ENCODE measurements around the gene PDIA4.
A peak's percentile ranks its signal among the peaks of the same experiment; 100 is the strongest.

Gene PDIA4

GRCh38 chr7:149002604-149003003 lies 25.7 kb downstream of the PDIA4 start:
- Histone ChIP-seq H3K9ac (ENCODE audit: low read depth, low read length) (no peak overlapping the region), H3K36me3 (ENCODE audit: insufficient read depth, low read length) (peaks cover 61% of the 10 kb centered on the region), H3K9me3 (ENCODE audit: insufficient read depth, low read depth, low read length) (no peaks in the 10 kb centered on the region), H3K4me1 (ENCODE audit: insufficient read depth, low read length) (no peaks in the 10 kb centered on the region), H3K27ac (ENCODE audit: low read depth, low read length) (no peak overlapping the region), H3K4me3 (ENCODE audit: low read length) (no peak overlapping the region), H3K27me3 (ENCODE audit: insufficient read depth, low read length) (no peaks in the 10 kb centered on the region)
- WGBS = 97% methylated on average over 13 of the region's 13 CpGs

DNA sequence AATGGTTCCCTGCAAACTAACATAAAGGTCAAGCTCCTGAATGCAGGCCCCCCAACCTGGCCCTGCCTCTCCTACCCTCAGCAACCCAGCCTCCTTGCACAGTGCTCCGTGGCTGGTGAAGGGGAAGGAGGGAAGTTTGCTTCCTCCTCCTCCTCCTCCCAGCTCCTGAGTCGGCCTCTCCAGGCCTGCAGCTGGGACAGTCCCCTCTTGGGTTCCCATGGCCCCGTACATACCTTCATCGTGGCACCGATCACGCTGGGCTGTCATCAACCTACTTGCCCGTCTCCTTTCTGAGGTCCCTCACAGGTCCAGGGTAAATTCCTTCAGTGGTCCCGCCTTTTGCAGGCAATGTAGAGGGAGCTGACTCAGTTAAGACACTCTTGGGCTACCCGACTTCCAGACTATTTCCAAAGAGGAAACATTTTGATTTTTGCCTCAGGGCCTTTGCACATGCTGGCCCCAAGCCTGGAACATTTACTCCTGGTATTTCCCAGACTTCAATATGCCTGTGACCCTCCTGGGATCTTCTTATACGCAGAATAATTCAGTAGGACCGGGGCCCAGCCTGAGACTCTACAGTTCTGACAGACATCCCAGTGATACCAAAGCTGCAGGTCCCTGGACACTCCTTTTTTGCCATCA lies 26.8 kb downstream of the PDIA4 start:
- H3K27me3 ChIP-seq (ENCODE audit: insufficient read depth, low read length) = no peaks in the 10 kb centered on the region
- WGBS = 92% methylated on average over 10 of the region's 11 CpGs
- H3K36me3 ChIP-seq (ENCODE audit: insufficient read depth, low read length) = peaks cover 51% of the 10 kb centered on the region
- H3K27ac ChIP-seq (ENCODE audit: low read depth, low read length) = no peak overlapping the region
- H3K9ac ChIP-seq (ENCODE audit: low read depth, low read length) = no peak overlapping the region
- no peaks in the 10 kb centered on the region for H3K4me1 ChIP-seq (ENCODE audit: insufficient read depth, low read length)
- H3K9me3 ChIP-seq (ENCODE audit: insufficient read depth, low read depth, low read length) = no peaks in the 10 kb centered on the region
- no peak overlapping the region for H3K4me3 ChIP-seq (ENCODE audit: low read length)

DNA sequence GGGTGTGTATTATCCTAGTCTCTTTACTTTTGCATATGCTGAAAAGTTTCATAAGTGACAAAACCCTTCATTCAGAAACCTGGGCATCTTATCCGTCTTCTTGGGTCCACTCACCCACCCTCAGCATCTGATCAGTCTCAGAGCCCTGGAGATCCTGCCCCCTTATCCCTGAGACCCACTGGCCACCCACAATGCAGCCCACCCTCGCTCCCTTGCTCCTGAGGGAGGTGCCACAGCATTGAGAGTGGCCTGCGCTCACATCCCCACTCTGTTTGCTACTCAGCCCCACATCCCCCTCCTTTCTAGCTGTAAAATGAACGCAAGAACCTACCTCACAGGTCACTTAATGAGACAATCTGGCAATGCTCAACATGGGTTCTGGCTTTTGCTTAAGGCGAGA lies 27.3 kb downstream of the PDIA4 start:
- Histone ChIP-seq H3K36me3 (ENCODE audit: insufficient read depth, low read length) (peaks cover 45% of the 10 kb centered on the region), H3K9me3 (ENCODE audit: insufficient read depth, low read depth, low read length) (no peaks in the 10 kb centered on the region), H3K4me3 (ENCODE audit: low read length) (no peak overlapping the region), H3K4me1 (ENCODE audit: insufficient read depth, low read length) (no peaks in the 10 kb centered on the region), H3K27me3 (ENCODE audit: insufficient read depth, low read length) (no peaks in the 10 kb centered on the region), H3K9ac (ENCODE audit: low read depth, low read length) (no peak overlapping the region), H3K27ac (ENCODE audit: low read depth, low read length) (no peak overlapping the region)
- 92% methylated on average over 5 of the region's 5 CpGs for WGBS

DNA sequence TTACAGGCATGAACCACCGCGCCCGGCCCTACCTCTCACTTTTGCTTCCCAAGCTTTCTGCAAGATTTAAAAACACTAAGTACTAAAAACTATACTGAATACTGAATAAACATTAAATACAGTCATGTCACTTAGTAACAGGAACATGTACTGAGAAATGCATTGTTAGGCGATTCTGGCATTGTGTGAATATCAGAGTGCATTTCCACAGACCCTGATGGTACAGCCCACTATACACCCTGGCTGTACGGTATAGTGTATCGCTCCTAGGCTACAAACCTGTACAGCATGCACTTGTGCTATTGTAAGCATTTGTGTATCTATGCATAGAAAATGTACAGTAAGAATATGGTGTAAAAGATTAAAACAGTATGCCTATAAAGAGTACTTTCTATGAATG lies 29.1 kb downstream of the PDIA4 start:
- H3K36me3 ChIP-seq (ENCODE audit: insufficient read depth, low read length) = peaks cover 27% of the 10 kb centered on the region
- no peak overlapping the region for H3K9ac ChIP-seq (ENCODE audit: low read depth, low read length)
- H3K4me3 ChIP-seq (ENCODE audit: low read length) = no peak overlapping the region
- no peaks in the 10 kb centered on the region for H3K27me3 ChIP-seq (ENCODE audit: insufficient read depth, low read length)
- WGBS = 93% methylated on average over 6 of the region's 6 CpGs
- no peaks in the 10 kb centered on the region for H3K9me3 ChIP-seq (ENCODE audit: insufficient read depth, low read depth, low read length)
- H3K27ac ChIP-seq (ENCODE audit: low read depth, low read length) = no peak overlapping the region
- no peaks in the 10 kb centered on the region for H3K4me1 ChIP-seq (ENCODE audit: insufficient read depth, low read length)

DNA sequence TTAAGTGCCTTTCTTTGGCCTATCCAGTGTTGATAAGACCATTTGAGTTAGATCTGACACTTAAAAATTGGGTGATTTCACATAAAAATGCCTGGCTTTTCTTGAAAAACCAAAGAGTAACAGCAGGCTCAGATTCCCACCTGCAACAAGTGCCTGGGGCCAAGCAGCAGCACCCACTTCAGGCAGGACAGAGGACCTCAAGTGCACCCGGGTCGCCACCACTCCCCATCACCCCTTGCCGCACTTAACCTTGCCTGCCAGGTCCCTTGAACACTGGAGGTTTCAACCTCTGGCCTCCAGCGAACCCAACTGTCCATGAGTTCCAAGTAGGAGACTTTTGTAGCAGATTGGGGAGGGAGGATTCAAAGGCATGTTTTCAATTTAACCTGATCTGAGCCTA lies 30.8 kb downstream of the PDIA4 start:
- 94% methylated on average over 4 of the region's 4 CpGs for WGBS

GRCh38 chr7:148994576-148994975 lies 33.7 kb downstream of the PDIA4 start:
- no peak overlapping the region for H3K27ac ChIP-seq (ENCODE audit: low read depth, low read length)
- H3K4me3 ChIP-seq (ENCODE audit: low read length) = no peak overlapping the region
- WGBS = 85% methylated on average over 3 of the region's 3 CpGs
- no peaks in the 10 kb centered on the region for H3K9me3 ChIP-seq (ENCODE audit: insufficient read depth, low read depth, low read length)
- H3K27me3 ChIP-seq (ENCODE audit: insufficient read depth, low read length) = no peaks in the 10 kb centered on the region
- no peak overlapping the region for H3K9ac ChIP-seq (ENCODE audit: low read depth, low read length)
- no peaks in the 10 kb centered on the region for H3K36me3 ChIP-seq (ENCODE audit: insufficient read depth, low read length)
- no peaks in the 10 kb centered on the region for H3K4me1 ChIP-seq (ENCODE audit: insufficient read depth, low read length)

More for the DNA sequence above, 30.8 kb downstream of the PDIA4 start:
- Histone ChIP-seq H3K27ac (ENCODE audit: low read depth, low read length) (no peak overlapping the region), H3K4me1 (ENCODE audit: insufficient read depth, low read length) (no peaks in the 10 kb centered on the region), H3K36me3 (ENCODE audit: insufficient read depth, low read length) (peaks cover 10% of the 10 kb centered on the region), H3K9me3 (ENCODE audit: insufficient read depth, low read depth, low read length) (no peaks in the 10 kb centered on the region), H3K9ac (ENCODE audit: low read depth, low read length) (no peak overlapping the region), H3K4me3 (ENCODE audit: low read length) (no peak overlapping the region), H3K27me3 (ENCODE audit: insufficient read depth, low read length) (no peaks in the 10 kb centered on the region)

DNA sequence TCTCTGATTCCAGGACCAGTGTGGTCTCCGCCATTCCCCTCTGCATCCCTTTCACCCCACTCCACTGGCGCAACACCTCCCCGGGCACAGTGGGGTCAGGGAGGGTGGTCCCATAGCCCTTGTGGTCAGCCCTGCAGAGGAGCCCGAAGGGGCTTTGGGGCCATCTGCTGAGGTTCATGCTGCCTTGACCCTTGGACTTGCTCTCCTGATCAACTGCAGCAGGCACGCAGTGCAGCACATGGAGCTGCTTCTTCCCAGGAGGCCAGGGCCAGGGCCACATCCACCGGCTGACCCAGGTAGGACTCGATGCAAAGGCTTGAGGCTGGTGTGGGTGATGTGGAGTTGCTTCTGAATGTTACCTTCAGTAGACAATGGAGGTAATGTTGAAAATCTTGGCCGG lies 35.1 kb downstream of the PDIA4 start:
- H3K4me1 ChIP-seq (ENCODE audit: insufficient read depth, low read length) = peaks cover 3% of the 10 kb centered on the region; the same call in 1 of the 2 replicates
- WGBS = 94% methylated on average over 8 of the region's 8 CpGs
- no peaks in the 10 kb centered on the region for H3K36me3 ChIP-seq (ENCODE audit: insufficient read depth, low read length)
- no peaks in the 10 kb centered on the region for H3K27me3 ChIP-seq (ENCODE audit: insufficient read depth, low read length)
- no peak overlapping the region for H3K27ac ChIP-seq (ENCODE audit: low read depth, low read length)
- H3K9ac ChIP-seq (ENCODE audit: low read depth, low read length) = no peak overlapping the region
- no peaks in the 10 kb centered on the region for H3K9me3 ChIP-seq (ENCODE audit: insufficient read depth, low read depth, low read length)
- H3K4me3 ChIP-seq (ENCODE audit: low read length) = no peak overlapping the region

DNA sequence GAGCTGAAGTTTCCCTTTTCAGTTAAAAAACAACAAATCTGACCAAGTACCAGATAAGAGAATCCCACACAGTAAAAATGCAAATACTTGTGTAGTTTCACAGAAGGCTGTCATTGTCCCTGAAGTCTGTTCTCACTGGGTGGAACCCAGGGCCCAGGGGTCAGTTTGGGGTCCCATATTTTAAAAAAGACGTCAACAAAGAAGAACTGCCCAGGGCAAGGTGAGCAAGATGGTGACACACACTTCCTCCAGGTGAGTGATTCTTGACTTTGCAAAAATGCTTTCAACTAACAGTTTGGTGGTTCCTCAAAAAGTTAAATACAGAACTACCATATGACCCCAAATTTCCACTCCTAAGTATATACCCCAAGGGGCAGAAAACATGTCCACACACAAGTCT lies 36.8 kb downstream of the PDIA4 start:
- no peak overlapping the region for H3K4me3 ChIP-seq (ENCODE audit: low read length)
- no peaks in the 10 kb centered on the region for H3K9me3 ChIP-seq (ENCODE audit: insufficient read depth, low read depth, low read length)
- peaks cover 4% of the 10 kb centered on the region; the same call in 1 of the 2 replicates for H3K4me1 ChIP-seq (ENCODE audit: insufficient read depth, low read length)
- H3K27me3 ChIP-seq (ENCODE audit: insufficient read depth, low read length) = no peaks in the 10 kb centered on the region
- WGBS = 91% methylated on average over 1 of the region's 1 CpG
- H3K27ac ChIP-seq (ENCODE audit: low read depth, low read length) = no peak overlapping the region
- no peaks in the 10 kb centered on the region for H3K36me3 ChIP-seq (ENCODE audit: insufficient read depth, low read length)
- H3K9ac ChIP-seq (ENCODE audit: low read depth, low read length) = no peak overlapping the region

- Histone ChIP-seq H3K4me1 (ENCODE audit: insufficient read depth, low read length) (peaks cover 4% of the 10 kb centered on the region; the same call in 1 of the 2 replicates), H3K36me3 (ENCODE audit: insufficient read depth, low read length) (no peaks in the 10 kb centered on the region), H3K9me3 (ENCODE audit: insufficient read depth, low read depth, low read length) (no peaks in the 10 kb centered on the region), H3K4me3 (ENCODE audit: low read length) (peak overlapping the region; percentile 75), H3K27ac (ENCODE audit: low read depth, low read length) (peak overlapping the region; percentile 53), H3K9ac (ENCODE audit: low read depth, low read length) (peak overlapping the region; percentile 61), H3K27me3 (ENCODE audit: insufficient read depth, low read length) (no peaks in the 10 kb centered on the region)
- 9% methylated on average over 9 of the region's 9 CpGs for WGBS
These were observed 40.4 kb downstream of the PDIA4 start for GRCh38 chr7:148987751-148988512.

DNA sequence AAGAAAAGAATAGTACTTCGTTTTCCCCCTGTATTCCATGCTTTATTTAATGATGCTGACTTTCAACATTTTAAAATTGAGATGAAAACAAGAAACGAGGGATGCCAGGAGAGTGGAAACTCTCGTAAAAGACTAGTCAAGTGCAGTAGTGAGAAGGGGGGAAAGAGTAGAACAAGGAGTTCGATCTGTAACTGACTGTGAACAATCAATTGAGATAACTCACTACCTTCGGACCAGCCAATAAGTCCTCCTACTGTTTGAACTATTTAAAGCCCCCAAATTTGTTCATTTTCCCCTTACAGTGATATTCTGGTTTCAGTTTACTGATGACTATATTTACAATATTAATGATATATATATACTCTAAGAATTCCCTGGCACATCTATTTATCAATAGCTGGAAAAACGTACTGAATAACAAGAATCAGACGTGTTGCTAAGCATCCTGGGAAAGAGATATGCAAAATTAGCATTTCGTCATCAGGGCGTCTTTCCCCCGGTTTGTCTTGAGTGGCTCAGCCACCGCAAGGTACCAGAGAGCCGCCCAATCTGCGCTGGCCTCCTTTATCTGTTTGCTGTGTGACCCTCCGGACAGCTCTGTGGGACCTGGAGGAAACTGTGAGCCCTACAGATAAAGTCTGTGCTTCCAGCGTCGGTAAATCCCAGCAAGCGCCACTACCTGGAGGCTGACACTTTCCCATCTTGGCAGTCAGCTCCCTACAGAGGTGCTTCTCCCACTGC lies 41.1 kb downstream of the PDIA4 start:
- Histone ChIP-seq H3K9ac (ENCODE audit: low read depth, low read length) (peak overlapping the region; percentile 73), H3K27me3 (ENCODE audit: insufficient read depth, low read length) (no peaks in the 10 kb centered on the region), H3K4me3 (ENCODE audit: low read length) (peak overlapping the region; percentile 75), H3K36me3 (ENCODE audit: insufficient read depth, low read length) (no peaks in the 10 kb centered on the region), H3K27ac (ENCODE audit: low read depth, low read length) (peak overlapping the region; percentile 53), H3K4me1 (ENCODE audit: insufficient read depth, low read length) (peaks cover 4% of the 10 kb centered on the region; the same call in 1 of the 2 replicates), H3K9me3 (ENCODE audit: insufficient read depth, low read depth, low read length) (no peaks in the 10 kb centered on the region)
- WGBS = 1% methylated on average over 16 of the region's 17 CpGs

- Histone ChIP-seq H3K27ac (ENCODE audit: low read depth, low read length) (no peak overlapping the region), H3K4me3 (ENCODE audit: low read length) (peak overlapping the region; percentile 75)
These were observed 41.6 kb downstream of the PDIA4 start for GRCh38 chr7:148986742-148987009.

More at GRCh38 chr7:148986742-148987009, 41.6 kb downstream of the PDIA4 start:
- Histone ChIP-seq H3K4me1 (ENCODE audit: insufficient read depth, low read length) (peaks cover 4% of the 10 kb centered on the region; the same call in 1 of the 2 replicates), H3K36me3 (ENCODE audit: insufficient read depth, low read length) (no peaks in the 10 kb centered on the region), H3K9me3 (ENCODE audit: insufficient read depth, low read depth, low read length) (no peaks in the 10 kb centered on the region), H3K9ac (ENCODE audit: low read depth, low read length) (no peak overlapping the region), H3K27me3 (ENCODE audit: insufficient read depth, low read length) (no peaks in the 10 kb centered on the region)
- WGBS = no CpG with 5 or more reads among the region's 1 CpG
